ENCODE measurements around the gene TFF1. TPM values are rescaled to one million over a fixed set of nuclear protein-coding genes. Genes with fewer than 3 reads are reported as not detected.

TFF1 gene
- total and polyA plus RNA-seq, 2 experiments from 2014 or later, result not detected

DNA sequence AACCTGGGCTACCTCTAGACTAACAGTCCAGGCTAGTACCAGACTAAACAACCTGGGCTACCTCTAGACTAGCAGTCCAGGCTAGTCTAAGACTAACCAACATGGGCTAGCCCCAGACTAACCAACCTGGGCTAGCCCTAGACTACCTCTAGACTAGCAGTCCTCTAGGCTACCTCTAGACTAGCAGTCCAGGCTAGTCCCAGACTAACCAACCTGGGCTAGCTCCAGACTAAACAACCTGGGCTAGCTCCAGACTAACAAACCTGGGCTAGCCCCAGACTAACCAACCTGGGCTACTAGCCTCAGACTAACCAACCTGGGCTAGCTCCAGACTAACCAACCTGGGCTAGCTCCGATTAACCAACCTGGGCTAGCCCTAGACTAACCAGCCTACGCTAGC, 17.6 kb downstream of the TFF1 start:
- Histone ChIP-seq H3K9me3 (ENCODE audit: low read depth) (no peaks in the 10 kb centered on the region), H3K4me1 (ENCODE audit: low read depth) (no peaks in the 10 kb centered on the region), H3K27ac (no peak overlapping the region), H3K27me3 (no peaks in the 10 kb centered on the region), H3K4me3 (no peak overlapping the region), H3K36me3 (no peaks in the 10 kb centered on the region)
- DNase-seq (ENCODE audit: low read depth in 1 of 2, low spot score in 1 of 2), result no peak
- TF ChIP-seq, protein P1, sequence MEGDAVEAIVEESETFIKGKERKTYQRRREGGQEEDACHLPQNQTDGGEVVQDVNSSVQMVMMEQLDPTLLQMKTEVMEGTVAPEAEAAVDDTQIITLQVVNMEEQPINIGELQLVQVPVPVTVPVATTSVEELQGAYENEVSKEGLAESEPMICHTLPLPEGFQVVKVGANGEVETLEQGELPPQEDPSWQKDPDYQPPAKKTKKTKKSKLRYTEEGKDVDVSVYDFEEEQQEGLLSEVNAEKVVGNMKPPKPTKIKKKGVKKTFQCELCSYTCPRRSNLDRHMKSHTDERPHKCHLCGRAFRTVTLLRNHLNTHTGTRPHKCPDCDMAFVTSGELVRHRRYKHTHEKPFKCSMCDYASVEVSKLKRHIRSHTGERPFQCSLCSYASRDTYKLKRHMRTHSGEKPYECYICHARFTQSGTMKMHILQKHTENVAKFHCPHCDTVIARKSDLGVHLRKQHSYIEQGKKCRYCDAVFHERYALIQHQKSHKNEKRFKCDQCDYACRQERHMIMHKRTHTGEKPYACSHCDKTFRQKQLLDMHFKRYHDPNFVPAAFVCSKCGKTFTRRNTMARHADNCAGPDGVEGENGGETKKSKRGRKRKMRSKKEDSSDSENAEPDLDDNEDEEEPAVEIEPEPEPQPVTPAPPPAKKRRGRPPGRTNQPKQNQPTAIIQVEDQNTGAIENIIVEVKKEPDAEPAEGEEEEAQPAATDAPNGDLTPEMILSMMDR (IDR thresholded peaks at IDR 0.05; ENCODE audit: low read depth, low read length), result no peak

DNA sequence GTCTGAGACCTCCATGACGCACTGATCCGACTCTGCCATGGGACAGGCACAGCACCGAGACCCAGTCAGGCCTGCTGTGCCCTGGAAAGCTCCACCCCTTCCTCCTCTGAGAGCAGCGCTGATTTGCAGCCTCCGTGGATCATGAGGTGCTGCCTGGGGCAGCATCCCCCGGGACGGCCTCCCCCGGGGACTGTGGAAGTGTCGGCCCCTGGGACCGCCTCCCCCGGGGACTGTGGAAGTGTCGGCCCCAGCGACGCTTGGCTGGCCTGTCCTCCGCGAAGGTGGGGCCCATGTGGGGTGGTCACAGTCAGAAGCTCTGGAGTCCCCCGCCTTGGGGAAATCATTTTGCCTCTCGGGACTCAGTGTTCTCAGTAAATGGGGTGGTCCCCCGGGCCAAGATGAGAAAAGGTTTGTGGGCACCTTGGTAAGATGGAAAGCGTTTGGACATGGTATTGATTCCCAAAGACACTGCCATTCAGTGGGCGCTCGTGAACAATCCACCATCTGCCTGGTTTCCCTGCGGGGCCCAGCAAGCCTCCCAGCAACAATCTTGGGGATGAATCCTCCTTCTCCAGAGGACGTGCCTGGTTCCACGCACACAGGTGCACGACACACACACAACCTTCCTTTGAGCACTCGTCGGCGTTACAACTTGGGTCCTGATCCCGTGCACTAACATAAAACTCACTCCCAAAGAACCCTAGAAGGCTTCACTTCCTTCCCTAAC, 18.6 kb downstream of the TFF1 start:
- DNase-seq (ENCODE audit: low read depth in 1 of 2, low spot score in 1 of 2), result no peak
- TF ChIP-seq, protein P1 (IDR thresholded peaks at IDR 0.05; ENCODE audit: low read depth, low read length), result no peak
- Histone ChIP-seq H3K27ac (no peak overlapping the region), H3K4me3 (no peak overlapping the region), H3K4me1 (ENCODE audit: low read depth) (no peaks in the 10 kb centered on the region), H3K9me3 (ENCODE audit: low read depth) (no peaks in the 10 kb centered on the region), H3K36me3 (no peaks in the 10 kb centered on the region), H3K27me3 (no peaks in the 10 kb centered on the region)

DNA sequence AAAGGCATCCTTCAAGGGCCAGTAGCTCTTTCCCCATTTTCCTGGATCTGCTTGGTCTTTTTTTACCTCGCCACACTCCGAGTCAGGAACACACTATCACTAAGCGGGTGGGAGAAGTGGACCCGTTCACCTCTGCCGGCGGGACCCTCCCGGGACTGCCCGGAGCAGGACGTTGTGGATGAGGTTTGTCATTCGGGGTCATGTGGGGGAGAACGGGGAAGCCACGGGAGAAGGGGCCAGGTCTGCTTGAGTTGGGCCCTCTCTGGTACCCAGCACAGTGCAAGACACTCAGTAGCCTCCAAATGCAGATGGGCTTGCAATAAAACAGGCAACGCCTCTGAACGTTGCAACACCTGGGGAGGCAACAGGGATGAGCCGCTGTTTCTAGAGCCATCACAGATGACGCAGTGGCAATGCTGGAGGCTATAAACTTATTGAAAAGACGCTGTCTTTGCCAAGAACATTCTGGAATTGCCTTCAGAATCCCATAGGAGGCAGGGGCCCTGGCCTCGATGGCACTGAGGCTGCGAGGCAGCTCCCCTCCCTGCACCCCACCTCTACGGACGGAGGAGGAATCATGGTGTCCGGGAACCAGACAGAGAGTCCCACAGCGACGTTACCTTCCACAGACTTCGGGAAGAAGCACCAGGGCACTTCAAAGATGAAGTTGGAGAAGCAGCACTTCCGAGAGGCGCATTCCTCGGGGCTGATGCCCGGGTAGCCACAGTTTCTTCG, 19.3 kb downstream of the TFF1 start:
- Histone ChIP-seq H3K27me3 (no peaks in the 10 kb centered on the region), H3K27ac (no peak overlapping the region), H3K36me3 (no peaks in the 10 kb centered on the region), H3K9me3 (ENCODE audit: low read depth) (no peaks in the 10 kb centered on the region), H3K4me1 (ENCODE audit: low read depth) (no peaks in the 10 kb centered on the region), H3K4me3 (no peak overlapping the region)
- no peak for DNase-seq (ENCODE audit: low read depth in 1 of 2, low spot score in 1 of 2)
- TF ChIP-seq, protein P1 (IDR thresholded peaks at IDR 0.05; ENCODE audit: low read depth, low read length), result no peak

DNA sequence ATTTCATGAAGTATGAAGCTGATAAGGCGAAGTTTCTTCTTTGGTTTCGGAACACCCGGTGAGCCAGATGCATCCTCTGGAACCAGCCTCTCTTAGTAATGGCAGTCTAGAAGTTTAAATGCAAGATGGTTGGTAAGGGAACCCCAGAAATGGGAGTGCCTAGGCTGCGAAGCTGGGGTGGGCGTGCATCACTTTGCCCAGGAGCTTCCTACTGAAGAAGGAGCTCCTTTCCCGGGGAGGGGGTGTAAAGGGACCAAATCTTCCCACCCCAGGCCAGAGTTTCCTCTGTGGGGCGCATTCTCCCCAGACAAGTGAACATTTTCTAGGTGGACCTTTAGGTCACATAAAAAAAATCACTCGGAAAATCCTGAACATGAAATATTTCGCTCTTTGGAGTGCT, 19.9 kb downstream of the TFF1 start:
- H3K4me3 ChIP-seq, result no peak overlapping the region
- no peak overlapping the region for H3K27ac ChIP-seq
- DNase-seq (ENCODE audit: low read depth in 1 of 2, low spot score in 1 of 2), result no peak
- TF ChIP-seq, protein P1 (IDR thresholded peaks at IDR 0.05; ENCODE audit: low read depth, low read length), result no peak
- H3K9me3 ChIP-seq (ENCODE audit: low read depth), result no peaks in the 10 kb centered on the region
- no peaks in the 10 kb centered on the region for H3K27me3 ChIP-seq
- no peaks in the 10 kb centered on the region for H3K36me3 ChIP-seq
- H3K4me1 ChIP-seq (ENCODE audit: low read depth), result no peaks in the 10 kb centered on the region

DNA sequence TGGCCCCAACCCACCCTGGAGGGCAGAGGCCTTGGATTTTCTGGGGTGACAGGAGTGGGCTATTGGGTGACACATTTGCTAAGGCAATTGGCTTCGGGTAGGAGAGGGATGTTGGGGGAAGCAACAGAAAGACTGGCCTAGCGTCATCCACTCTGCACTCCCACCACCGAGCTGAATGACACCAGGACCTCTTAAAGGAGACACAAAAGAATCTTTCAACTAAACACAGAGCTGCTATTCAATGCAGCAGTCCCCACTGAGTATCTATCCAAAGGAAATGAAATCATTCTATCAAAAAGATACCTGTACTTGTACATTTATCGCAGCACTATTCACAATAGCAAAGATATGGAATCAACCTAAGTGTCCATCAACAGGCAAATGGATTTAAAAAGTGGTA, 21.7 kb downstream of the TFF1 start:
- no peak for DNase-seq (ENCODE audit: low read depth in 1 of 2, low spot score in 1 of 2)
- H3K36me3 ChIP-seq, result no peaks in the 10 kb centered on the region
- H3K9me3 ChIP-seq (ENCODE audit: low read depth), result no peaks in the 10 kb centered on the region
- no peaks in the 10 kb centered on the region for H3K4me1 ChIP-seq (ENCODE audit: low read depth)
- H3K27me3 ChIP-seq, result no peaks in the 10 kb centered on the region
- H3K4me3 ChIP-seq, result no peak overlapping the region
- no peak overlapping the region for H3K27ac ChIP-seq
- TF ChIP-seq, protein P1 (IDR thresholded peaks at IDR 0.05; ENCODE audit: low read depth, low read length), result no peak
